Measurements from ENCODE around the gene KLHL18. TPM values are rescaled to one million over a fixed set of nuclear protein-coding genes. Genes with fewer than 3 reads are reported as not detected.

The KLHL18 gene
- total RNA-seq, 1 donor from 2014 or later, result 29.1 TPM

GRCh38 chr3:47276558-47276957, 6.2 kb upstream of the KLHL18 start:
- DNase-seq (ENCODE audit: extremely low spot score, unreplicated experiment), result no peak
- Mint-ChIP-seq H3K4me1 (ENCODE audit: unreplicated experiment) (peaks cover 8% of the 10 kb centered on the region), H3K27ac (no peak overlapping the region), H3K4me3 (no peak overlapping the region), H3K27me3 (no peaks in the 10 kb centered on the region), H3K9me3 (no peaks in the 10 kb centered on the region), H3K36me3 (peaks cover 8% of the 10 kb centered on the region)
- TF ChIP-seq CTCF (conservative IDR thresholded peaks at IDR 0.05), result no peak

DNA sequence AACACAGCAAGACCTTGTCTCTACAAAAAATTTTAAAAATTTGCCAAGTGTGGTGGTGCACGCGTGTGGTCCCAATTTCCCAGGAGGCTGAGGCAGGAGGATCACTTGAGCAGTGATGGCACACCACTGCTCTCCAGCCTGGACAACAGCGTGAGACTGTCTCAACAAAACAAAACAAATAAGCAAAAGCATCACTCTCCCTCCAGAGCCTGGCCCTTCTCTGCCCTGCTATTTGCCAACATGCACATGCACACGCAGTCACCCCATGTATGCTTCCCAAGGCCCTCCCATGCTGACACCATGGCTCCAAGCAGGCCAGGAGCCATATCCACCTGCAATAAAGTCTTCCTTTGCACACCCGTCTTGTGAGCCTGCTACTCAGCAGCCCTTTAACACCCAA, 2.2 kb upstream of the KLHL18 start:
- no peaks in the 10 kb centered on the region for H3K27me3 Mint-ChIP-seq
- no peak for DNase-seq (ENCODE audit: extremely low spot score, unreplicated experiment)
- H3K9me3 Mint-ChIP-seq, result no peaks in the 10 kb centered on the region
- H3K27ac Mint-ChIP-seq, result peak overlapping the region; percentile 98
- peaks cover 5% of the 10 kb centered on the region for H3K36me3 Mint-ChIP-seq
- peaks cover 14% of the 10 kb centered on the region for H3K4me1 Mint-ChIP-seq (ENCODE audit: unreplicated experiment)
- TF ChIP-seq CTCF (conservative IDR thresholded peaks at IDR 0.05), result no peak
- H3K4me3 Mint-ChIP-seq, result peak overlapping the region; percentile 44

DNA sequence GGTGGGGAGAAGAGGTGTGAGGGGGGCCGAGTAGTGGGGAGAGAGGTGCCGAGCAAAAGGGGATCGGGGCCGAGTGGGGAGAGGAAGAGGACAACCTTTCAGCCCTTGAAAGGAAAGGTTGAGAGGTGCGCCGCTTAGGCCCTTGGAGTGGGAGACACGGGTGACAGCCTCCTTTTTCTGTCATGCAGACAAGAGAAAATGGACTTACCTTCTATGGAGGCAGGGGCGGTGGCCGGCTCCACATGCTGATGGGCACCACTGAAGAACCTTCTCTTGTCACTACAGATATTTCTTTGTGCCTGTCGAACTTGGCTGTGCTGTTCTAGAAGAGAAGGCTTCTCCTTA, 421 bp downstream of the KLHL18 start:
- TF ChIP-seq CTCF (conservative IDR thresholded peaks at IDR 0.05), result no peak
- Mint-ChIP-seq H3K4me3 (peak overlapping the region; percentile 99), H3K27me3 (no peaks in the 10 kb centered on the region), H3K9me3 (no peaks in the 10 kb centered on the region), H3K36me3 (peaks cover 8% of the 10 kb centered on the region), H3K27ac (peak overlapping the region; percentile 98), H3K4me1 (ENCODE audit: unreplicated experiment) (peaks cover 14% of the 10 kb centered on the region)
- DNase-seq (ENCODE audit: extremely low spot score, unreplicated experiment), result no peak

DNA sequence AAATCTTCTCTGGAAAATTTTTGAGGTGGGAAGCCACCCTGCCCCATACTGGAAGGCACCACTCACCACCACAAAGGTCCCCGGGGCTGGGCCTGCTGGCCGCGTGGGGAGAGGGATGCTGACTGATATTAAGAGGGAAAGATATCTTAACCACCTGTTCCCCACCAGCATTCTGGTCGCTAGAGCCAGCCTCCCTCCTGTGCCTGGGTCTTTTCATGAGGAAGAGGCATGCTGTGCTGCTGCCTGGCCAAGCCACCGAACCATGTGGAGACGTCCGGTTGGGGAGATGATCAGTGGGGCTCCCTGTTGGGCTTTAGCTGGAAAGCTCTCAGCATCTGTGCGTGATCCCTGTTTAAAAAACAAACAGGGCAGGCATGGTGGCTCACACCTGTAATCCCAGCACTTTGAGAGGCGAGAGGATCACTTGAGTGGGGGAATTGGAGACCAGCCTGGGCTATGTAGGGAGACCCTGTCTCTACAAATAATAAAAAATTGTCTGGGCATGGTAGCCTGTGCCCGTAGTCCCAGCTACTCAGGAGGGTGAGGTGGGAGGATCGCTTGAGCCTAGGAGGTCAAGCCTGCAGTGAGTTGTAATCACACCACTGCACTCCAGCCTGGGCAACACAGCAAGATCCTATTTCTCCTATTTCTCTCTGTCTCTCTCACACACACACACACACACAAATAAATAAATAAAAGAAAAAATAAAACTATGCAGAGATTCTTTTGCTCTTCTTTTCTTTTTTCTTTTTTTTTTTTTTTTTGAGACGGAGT, 1.0 kb downstream of the KLHL18 start:
- no peak for TF ChIP-seq CTCF (conservative IDR thresholded peaks at IDR 0.05)
- Mint-ChIP-seq H3K27me3 (no peaks in the 10 kb centered on the region), H3K36me3 (peaks cover 11% of the 10 kb centered on the region), H3K9me3 (no peaks in the 10 kb centered on the region), H3K4me3 (peak overlapping the region; percentile 99), H3K4me1 (ENCODE audit: unreplicated experiment) (peaks cover 14% of the 10 kb centered on the region), H3K27ac (peak overlapping the region; percentile 98)
- DNase-seq (ENCODE audit: extremely low spot score, unreplicated experiment), result no peak

GRCh38 chr3:47288966-47289910, 6.5 kb downstream of the KLHL18 start:
- H3K9me3 Mint-ChIP-seq, result no peaks in the 10 kb centered on the region
- no peak overlapping the region for H3K27ac Mint-ChIP-seq
- TF ChIP-seq CTCF (conservative IDR thresholded peaks at IDR 0.05), result no peak
- no peak overlapping the region for H3K4me3 Mint-ChIP-seq
- peaks cover 7% of the 10 kb centered on the region for H3K36me3 Mint-ChIP-seq
- H3K4me1 Mint-ChIP-seq (ENCODE audit: unreplicated experiment), result peaks cover 7% of the 10 kb centered on the region
- no peak for DNase-seq (ENCODE audit: extremely low spot score, unreplicated experiment)
- H3K27me3 Mint-ChIP-seq, result no peaks in the 10 kb centered on the region
